ENCODE data around the gene PRSS23. TPM values are rescaled to one million over a fixed set of nuclear protein-coding genes. Genes with fewer than 3 reads are reported as not detected.

Gene PRSS23, protein sequence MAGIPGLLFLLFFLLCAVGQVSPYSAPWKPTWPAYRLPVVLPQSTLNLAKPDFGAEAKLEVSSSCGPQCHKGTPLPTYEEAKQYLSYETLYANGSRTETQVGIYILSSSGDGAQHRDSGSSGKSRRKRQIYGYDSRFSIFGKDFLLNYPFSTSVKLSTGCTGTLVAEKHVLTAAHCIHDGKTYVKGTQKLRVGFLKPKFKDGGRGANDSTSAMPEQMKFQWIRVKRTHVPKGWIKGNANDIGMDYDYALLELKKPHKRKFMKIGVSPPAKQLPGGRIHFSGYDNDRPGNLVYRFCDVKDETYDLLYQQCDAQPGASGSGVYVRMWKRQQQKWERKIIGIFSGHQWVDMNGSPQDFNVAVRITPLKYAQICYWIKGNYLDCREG
- total RNA-seq, result 1 to 10 TPM in 1 of 2 experiments, under 1 TPM in 1; 0.35 to 1.1 TPM

DNA sequence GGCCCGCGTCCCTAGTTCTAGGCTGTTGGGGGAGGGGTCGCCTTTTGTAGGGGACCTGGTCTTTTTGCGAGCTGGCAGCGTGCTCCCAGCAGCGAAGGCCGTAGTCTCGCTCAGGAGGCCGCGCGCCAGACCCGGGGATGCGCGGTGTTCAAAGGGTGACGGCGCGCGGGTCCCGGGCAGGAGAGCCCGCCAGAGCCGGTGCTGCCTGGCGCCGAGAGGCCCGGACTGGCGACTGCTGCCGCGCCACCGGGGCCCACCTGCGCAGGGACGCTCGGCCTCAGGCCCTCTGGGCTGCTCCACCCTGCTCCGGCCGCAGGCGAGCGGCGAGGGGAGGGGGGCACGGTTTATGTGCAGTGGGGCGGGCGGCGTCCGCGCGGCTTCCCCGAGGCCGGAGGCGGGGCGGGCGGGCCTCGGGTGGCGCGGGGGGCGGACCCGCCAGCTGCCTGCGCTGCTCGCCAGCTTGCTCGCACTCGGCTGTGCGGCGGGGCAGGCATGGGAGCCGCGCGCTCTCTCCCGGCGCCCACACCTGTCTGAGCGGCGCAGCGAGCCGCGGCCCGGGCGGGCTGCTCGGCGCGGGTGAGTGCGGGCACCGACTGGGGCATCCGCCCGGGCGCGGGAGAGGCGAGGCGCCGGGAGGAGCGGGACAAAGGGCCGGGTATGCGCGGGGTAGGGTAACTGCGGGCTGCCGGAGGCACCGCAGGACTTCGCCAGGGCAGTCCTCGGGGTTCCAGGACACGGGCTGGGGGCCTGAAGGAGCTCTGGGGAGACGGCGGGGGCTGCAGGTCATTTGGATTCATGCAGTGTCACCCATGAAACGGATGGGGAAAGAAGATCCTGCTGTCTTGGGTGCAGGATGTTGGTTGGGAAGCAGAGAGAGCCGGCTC is at the start of gene PRSS23:
PRSS23 (plus strand) TSS at position 467 of the 884 bp plus-strand sequence. CDS start 7,102 bp downstream, outside the sequence.

Other genes starting within 250 kb of the PRSS23 start
- 1 to 10 TPM; 1.3 to 1.6 TPM for gene ME3, start 127.9 kb upstream of the PRSS23 start, total RNA-seq
- gene FZD4, start 154.9 kb downstream of the PRSS23 start, total RNA-seq, result not detected
- 10 to 100 TPM; 37.4 to 45.3 TPM for gene TMEM135, start 237.4 kb downstream of the PRSS23 start, total RNA-seq